ENCODE results near the gene HILPDA.

GRCh38 chr7:128406314-128407232, 49.1 kb upstream of the HILPDA start:
- TF ChIP-seq CTCF (IDR thresholded peaks at IDR 0.05; ENCODE audit: insufficient read depth, low read length) (no peak), POLR2AphosphoS5 (IDR thresholded peaks at IDR 0.05; ENCODE audit: low read depth) (no peak), REST (IDR thresholded peaks at IDR 0.05; ENCODE audit: insufficient replicate concordance, low read depth) (no peak), SPI1 (IDR thresholded peaks at IDR 0.05; ENCODE audit: borderline replicate concordance, low read depth) (no peak), GABPA (IDR thresholded peaks at IDR 0.05; ENCODE audit: low read depth) (no peak)
